ENCODE measurements around the gene NKAIN2.

GRCh38 chr6:124633655-124634054 lies 830.0 kb downstream of the NKAIN2 start:
- TF ChIP-seq ISL1 (CRISPR knock-in tag; IDR thresholded peaks at IDR 0.05) (no peak), ZNF565 (CRISPR knock-in tag; conservative IDR thresholded peaks at IDR 0.05; ENCODE audit: low read depth) (no peak), CSDC2 (CRISPR knock-in tag; IDR thresholded peaks at IDR 0.05) (no peak), CREB5 (CRISPR knock-in tag; IDR thresholded peaks at IDR 0.05; ENCODE audit: low read depth) (no peak)
